ENCODE data around the gene NANOS3.
"Not testable (repeated sequence)": the region's sequence is repeated elsewhere in the genome, so short reads cannot be mapped to it uniquely, and the experiment has no call there.

The NANOS3 gene

DNA sequence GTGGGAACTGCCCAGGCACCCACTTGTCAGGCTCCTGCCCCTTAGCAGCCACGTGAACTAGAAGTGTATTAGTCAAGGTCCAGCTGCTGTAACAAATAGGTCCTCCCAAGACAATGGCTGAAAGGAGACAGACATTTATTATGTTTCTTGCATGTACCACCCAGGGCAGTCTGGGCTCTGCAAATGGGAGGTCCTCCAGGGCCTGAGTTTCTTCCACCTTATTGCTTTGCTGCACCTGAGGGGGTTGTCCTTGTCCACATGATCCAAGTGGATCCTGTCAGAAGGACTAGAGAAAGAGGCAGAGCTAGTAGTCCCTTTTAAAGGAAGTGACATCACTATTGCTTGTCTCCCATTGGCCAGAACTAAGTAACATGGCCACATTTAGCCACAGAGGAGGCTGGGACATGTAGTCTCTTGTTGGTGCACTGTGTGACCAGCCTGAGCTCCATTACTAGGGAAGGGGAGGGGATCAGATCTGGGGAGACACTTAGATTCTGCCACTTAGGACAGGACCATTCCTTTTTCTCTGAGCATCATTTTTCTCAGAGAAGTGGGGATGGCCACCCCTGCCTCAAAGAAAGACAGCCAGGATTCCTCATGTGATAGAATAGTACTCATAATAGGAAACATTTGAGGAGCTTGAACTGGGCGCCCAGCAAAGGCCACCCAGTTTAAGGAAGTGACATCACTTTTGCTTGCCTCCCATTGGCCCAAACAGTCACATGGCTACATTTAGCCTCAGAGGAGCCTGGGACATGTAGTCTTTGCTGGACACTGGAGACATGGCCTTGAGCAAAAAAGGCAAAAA is 44.2 kb downstream of the NANOS3 start:
- DNase-seq (ENCODE audit: low read depth in 2 of 2): no peak

DNA sequence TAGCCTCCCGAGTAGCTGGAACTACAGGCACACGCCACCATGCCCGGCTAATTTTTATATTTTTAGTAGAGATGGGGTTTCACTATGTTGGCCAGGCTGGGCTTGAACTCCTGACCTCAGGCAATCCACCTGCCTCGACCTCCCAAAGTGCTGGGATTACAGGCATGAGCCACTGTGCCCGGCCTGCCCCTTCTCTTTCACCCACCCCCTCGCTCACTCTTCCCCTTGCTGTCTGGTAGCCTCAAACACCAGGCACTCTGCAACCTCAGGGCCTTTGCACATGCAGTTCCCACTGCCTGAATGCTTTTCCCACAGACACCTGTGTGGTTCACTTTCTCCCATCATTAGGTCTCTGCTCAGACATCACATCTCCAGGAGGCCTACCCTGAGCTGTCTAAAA is 45.2 kb downstream of the NANOS3 start:
- not testable (repeated sequence) for DNase-seq (ENCODE audit: low read depth in 2 of 2)

DNA sequence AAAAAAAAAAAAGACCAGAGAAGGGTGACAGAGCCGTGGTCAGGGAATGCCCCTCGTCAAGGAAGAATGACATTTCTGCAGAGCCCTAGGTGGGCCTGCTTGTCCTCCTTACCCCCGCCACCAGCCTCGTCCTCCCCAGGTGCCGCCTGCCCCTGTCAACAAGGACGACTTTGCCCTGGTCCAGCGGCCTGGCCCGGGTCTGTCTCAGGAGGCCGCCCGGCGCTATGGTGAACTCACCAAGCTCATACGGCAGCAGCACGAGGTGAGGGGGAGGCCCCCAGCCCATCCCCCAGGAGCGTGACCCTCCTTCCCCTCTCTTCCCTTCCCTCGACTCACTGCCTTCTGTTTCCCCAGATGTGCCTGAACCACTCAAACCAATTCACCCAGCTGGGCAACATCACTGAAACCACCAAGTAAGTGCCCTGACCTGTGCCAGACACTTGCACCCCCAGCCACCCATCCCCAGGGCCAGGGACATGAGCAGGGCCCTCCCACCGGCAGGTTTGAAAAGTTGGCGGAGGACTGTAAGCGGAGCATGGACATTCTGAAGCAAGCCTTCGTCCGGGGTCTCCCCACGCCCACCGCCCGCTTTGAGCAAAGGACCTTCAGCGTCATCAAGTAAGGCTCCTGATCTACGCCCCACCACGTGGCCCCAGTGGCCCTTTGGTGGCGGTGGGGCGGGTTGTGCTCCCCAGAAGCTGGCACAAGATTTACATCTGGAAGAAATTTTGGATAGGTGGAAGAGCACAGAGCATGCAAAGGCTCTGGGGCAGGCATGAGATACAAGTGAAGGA is 46.5 kb downstream of the NANOS3 start:
- DNase-seq (ENCODE audit: low read depth in 2 of 2): no peak

DNA sequence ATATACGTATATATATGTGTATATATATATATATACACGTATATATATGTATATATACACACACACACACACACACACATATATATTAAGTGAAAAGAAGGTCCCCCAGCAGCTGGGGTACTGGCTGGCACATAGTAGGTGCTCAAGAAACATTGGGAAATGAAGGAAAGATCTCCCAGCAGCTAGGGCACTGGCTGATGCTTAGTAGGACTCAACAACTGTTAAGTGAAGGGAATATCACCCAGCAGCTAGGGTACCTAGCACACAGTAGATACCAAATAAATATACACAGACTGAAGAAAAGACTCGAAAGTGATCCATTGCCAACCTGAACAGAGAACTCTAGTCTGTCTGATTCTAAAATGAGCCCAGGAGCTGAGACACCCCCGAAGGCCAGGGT is 49.1 kb downstream of the NANOS3 start:
- no peak for DNase-seq (ENCODE audit: low read depth in 2 of 2)

DNA sequence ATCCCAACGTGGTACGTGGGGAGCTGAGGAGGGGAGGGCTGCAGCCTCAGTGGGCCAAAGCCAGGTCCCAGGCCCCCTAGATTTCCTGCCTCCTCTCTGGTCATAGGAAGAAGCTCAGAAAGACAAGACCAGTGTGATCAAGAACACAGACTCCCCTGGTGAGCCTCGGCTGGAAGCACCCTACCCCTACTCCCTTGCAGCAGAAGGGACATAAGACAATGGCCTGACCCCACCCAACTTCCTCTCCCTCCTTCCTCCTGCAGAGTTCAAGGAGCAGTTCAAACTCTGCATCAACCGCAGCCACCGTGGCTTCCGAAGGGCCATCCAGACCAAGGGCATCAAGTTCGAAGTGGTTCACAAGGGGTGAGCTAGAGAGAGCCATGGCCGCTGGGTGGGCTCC is 49.8 kb downstream of the NANOS3 start:
- DNase-seq (ENCODE audit: low read depth in 2 of 2): no peak

DNA sequence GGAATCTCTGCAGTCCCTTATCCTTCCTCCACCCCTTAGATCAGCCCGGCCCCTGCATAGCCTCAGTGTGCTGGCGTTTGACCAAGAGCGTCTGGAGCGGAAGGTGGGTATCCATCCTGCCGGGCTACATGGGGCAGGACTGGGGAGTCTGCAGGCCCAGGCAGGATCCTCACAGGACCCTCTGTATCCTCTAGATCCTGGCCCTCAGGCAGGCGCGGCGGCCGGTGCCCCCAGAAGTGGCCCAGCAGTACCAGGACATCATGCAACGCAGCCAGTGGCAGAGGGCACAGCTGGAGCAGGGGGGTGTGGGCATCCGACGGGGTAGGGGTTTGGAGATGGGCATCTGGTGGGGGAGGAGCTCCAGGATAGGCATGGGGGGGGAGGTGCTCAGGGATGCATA is 52.4 kb downstream of the NANOS3 start:
- DNase-seq (ENCODE audit: low read depth in 2 of 2): no peak

DNA sequence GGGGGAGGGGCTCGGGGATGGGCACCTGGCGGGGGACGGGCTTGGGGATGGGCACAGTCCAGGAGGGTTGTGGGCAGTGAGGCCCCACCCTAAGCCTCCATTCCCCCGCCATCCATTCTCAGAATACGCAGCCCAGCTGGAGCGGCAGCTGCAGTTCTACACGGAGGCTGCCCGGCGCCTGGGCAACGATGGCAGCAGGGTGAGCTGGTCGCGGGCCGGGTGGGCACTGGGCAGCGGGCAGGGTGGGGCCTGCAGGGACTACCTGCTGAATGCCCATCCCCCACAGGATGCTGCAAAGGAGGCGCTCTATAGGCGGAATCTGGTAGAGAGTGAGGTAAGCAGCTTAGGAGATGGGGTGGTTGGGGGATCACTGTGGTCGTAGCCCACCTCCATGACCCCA is 53.0 kb downstream of the NANOS3 start:
- DNase-seq (ENCODE audit: low read depth in 2 of 2): no peak
